Fibroblast of skin of left quadriceps (primary cell): ENCODE results near the gene RITA1.

Experiments
- DNase-seq, 2 experiments: peaks; one replicate each; pipeline ENCODE4 v3.0.0-alpha.2; 2013; ENCODE audit warnings: low read depth in 2 of 2

The RITA1 gene

DNA sequence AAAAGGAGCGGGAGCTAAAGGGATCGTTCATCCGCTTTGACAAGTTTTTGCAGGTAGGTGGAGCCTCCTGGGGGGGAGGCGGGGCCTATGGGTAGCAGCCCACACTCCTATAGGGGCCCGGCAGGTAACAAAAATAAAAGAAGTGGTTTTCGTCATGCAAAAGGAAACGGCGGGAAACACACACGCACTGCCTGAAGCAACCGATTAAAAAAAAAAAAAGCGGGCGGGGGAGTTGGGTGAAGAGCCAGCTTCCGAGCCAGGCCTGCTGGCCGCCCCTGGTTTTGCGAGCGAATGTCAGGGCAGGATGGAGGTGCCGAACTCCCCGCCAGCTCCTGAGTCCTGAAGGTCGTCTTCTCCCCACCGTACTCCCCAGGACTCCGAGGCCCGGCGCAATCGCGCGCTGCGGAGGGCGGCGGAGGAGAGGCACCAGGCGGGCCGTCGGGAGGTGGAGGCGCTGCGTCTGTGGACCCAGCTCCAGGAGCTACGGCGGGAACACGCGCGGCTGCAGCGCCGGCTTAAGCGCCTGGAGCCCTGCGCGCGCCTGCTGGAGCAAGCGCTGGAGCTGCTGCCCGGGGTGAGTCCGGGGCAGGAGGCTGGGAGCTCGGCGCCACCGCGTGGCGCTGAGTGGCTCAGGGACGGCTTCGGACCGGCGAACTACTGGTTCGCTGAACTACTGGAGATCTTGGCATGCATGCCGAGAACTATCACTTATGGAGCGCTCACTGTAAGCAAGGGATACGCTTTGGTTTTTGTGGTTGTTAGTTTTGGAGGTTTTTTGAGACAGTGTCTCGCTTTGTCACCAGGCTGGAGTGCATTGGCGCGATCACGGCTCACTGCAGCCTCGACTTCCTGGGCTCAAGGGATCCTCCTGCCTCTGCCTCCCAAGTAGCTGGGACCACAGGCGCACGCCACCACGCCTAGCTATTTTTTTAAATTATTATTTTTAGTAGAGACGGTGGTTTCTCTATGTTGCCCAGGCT is 32.4 kb upstream of the RITA1 start:
- DNase-seq: peak; percentile 6 to 22

DNA sequence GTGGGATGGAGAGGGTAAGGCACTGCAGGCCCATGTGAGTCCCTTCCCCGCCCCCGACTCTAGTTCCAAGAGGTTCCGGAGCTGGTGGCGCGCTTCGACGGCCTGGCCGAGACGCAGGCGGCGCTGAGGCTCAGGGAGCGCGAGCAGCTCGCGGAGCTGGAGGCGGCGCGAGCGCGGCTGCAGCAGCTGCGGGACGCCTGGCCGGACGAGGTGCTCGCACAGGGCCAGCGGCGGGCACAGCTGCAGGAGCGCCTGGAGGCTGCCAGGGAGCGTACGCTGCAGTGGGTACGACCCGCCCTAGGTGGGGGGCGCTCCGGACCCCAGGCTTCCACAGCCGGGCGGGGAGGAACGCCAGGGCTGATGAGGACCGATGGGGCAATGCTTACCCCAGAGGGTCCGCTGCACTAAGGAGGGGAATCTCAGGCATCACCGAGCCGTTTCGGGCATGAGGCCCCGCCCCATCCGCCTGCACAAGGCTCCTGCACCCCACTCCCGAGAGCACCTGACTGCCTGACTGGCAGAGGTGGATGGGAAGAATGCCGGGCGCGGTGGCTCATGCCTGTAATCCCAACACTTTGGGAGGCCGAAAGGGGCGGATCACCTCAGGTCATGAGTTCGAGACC is 31.1 kb upstream of the RITA1 start:
- no peak for DNase-seq

DNA sequence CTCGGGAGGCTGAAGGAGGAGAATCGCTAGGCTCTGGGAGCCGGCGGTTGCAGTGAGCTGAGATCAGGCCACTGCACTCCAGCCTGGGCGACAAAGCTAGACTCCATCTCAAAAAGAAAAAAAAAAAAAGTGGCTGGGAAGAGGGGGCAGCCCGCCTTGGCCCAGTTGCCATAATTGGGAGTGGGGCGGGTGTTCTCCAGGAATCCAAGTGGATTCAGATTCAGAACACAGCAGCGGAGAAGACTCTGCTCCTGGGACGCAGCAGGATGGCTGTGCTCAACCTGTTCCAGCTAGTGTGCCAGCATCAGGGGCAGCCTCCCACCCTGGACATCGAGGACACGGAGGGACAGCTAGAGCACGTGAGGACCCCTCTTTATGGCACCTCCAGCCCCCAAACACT is 30.5 kb upstream of the RITA1 start:
- no peak for DNase-seq

DNA sequence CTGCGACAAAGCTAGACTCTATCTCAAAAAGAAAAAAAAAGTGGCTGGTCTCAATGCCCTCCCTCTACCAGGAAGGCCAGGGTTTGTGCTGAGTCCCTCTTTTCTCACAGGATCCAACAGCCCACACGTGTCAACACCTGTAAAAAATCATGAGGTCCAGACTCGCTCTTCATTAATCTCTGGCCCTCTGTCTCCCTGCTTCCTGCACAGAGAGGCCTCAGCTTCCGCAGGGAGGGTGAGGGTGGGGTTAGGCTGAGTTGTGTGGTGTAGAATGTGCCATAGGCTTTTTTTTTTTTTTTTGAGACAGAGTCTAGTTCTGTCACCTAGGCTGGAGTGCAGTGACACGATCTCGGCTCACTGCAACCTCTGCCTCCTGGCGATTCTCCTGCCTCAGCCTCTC is 29.9 kb upstream of the RITA1 start:
- DNase-seq: no peak

DNA sequence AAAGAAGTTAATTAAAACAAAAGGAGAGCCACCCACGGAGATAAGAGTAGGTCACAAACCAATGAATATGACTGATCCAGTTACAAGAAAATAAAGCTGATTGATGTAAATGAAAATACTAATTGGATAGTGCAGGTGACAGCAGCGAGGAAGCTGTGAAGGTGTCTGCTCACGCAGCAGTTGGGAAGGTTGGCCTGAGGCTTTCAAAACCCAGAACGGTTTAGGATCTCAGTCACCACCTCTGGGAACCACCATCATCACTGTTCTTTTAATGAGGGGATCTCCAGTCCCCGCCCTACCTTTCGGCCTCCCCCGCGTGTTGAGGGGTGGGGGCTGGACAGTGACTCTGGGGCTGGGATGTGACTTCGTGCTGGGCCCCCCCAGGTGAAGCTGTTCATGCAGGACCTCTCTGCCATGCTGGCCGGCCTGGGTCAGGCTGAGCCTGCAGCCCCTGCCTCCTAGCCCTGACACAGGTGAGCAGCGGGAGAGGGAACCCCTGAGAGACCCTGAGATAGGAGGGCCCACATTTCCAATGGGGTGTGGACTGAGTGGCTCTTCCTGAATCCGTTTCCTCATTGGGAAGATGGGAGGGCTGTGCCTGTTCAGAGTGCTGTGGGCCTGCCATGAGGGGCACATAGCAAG is 28.2 kb upstream of the RITA1 start:
- no peak for DNase-seq

DNA sequence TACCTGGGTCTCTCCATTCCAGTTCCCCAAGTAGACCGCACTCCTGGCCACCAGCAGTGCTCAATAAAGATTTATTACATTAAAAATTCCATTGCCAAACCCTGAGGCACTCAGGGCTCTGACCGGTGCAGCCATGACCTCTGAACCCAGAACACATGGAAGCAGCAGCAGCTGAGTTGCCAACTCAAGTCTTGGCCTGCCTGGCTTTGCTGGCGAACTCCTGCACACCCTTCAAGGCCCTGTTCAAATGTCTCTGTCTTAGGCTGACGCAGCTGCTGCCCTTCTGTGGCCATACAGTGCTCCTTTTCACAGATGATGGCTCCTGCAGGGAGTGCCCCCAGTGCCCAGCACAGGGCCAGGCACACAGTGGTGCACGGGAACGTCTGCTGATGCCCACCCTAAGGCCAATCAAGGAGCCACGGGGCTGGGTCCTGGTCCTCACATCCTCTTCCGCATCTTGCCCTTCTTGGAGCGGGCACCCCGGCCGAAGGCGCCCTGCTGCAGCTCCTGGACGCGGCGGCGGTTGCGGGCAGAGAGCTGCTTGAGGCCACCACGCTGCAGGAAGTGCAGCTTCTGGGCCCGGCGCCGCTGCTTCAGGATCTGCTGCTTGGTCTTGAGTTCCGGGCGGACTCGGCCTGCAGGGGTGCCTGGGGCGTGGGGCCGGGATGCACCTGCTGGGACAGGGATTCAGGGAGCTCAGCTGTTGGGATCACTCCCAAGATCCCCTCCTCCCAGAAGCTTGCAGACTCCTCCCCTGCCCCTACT is 26.9 kb upstream of the RITA1 start:
- DNase-seq: no peak

DNA sequence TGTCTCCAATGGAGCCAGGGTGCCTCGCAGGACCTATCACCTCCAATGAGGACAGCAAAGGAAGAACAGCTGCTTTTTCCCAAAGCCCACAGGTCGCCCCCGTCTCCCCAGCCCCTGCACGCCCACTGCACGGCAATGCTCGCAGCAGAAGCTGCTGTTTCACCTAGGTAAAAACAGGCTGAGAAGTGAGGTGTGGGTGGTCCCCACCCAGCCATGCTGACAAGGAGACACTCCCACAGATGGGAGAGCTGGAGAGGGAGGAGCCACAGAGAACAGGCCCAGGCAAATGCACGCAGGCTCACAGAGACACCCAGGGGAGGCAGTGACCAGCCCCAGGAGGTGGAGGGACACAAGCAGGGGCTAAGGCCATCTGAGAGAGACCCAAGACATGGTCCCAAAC is 25.6 kb upstream of the RITA1 start:
- no peak for DNase-seq

DNA sequence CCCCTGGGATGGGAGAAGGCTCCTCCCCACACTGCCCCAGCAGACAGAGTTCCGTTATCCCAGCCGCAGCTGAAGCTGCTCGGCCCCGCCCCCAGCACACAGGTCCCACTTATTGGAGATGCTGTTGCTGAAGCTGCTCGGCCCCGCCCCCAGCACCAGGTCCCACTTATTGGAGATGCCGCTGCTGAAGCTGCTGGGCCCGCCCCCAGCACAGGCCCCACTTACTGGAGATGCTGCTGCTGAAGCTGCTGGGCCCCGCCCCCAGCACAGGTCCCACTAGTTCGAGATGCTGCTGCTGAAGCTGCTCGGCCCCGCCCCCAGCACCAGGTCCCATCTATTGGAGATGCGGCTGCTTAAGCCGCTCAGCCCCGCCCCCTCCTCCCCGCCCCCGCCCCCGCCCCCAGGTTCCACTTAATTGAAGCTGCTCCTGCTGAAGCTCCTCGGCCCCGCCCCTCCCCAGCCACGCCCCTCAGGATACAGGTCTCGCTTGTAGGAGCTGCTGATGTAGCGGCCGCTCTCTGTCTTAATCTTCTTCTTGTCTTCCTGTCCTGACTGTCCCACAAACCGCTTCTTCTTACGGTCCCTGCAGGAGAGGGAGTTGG is 24.0 kb upstream of the RITA1 start:
- no peak for DNase-seq

DNA sequence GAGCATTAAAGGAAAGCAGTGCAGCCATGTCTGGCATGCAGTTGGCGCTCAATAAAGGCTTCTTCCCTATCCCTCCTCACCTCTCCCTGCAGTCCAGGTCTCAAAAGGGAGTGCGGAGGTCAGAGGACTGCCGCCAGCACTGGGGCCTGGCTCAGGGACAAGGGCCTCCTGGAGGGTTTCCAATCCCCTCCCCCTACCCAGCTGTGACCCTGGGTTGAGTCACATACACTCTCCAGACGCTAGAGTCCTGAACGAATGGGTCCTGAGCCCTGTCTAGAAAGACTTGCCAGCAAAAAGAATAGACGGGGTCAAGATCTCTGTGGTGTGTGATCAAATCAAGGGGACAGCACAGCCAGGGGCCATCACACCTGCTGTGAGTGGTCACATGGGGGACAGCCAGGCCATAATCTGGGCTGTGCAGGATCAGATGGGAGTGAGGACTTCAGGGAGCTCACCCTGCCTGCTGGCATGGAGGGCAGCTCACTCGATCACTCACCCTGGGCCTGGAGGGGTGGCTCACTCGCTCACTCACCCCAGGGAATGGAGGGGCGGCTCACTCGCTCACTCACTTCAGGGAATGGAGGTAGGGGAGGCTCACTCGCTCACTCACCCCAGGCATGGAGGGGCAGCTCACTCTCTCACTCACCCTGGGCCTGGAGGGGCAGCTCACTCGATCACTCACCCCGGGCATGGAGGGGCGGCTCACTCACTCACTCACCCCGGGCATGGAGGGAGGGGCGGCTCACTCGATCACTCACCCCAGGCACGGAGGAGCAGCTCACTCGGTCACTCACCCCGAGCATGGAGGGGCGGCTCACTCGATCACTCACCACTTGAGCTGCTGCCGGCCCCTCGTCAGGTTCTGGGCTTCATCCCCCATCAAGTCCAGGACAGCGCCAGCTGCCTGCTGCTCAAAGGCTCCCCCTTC is 23.2 kb upstream of the RITA1 start:
- no peak for DNase-seq

DNA sequence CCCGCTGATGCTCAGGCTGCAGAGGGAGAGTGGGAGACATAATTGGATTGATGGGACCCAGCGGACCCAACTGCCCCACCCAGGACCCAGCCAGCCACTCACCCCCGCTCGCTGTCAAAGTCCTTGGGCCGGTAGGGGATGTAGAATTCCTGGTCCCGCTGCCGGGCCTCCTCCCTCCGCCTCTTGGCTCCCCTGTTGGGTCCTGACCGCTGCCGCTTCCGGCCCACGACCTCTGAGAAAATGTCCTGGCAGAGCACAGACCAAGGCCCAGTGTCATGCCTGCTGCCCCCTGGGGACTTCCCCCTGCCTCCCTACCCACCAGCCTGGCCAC is 22.5 kb upstream of the RITA1 start:
- DNase-seq: no peak

DNA sequence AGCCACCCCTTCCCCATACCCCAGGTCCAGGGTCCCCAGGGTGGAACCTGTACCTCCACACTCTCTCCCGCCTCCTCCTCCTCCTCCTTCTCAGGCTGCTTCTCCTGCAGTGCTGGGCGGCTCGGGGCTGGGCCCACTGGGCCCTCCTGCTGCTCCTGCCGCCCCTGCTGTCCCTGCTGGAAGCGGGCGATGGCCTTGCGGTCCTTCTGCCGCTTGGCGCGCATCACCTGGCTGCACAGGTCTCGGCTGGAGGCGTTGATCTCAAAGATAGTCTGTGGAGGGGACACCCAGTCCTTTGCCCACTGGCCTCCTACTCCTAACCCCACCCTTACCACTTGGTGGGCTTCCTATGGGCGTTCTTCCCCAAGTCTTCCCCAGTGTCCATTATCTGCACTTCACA is 21.5 kb upstream of the RITA1 start:
- no peak for DNase-seq

DNA sequence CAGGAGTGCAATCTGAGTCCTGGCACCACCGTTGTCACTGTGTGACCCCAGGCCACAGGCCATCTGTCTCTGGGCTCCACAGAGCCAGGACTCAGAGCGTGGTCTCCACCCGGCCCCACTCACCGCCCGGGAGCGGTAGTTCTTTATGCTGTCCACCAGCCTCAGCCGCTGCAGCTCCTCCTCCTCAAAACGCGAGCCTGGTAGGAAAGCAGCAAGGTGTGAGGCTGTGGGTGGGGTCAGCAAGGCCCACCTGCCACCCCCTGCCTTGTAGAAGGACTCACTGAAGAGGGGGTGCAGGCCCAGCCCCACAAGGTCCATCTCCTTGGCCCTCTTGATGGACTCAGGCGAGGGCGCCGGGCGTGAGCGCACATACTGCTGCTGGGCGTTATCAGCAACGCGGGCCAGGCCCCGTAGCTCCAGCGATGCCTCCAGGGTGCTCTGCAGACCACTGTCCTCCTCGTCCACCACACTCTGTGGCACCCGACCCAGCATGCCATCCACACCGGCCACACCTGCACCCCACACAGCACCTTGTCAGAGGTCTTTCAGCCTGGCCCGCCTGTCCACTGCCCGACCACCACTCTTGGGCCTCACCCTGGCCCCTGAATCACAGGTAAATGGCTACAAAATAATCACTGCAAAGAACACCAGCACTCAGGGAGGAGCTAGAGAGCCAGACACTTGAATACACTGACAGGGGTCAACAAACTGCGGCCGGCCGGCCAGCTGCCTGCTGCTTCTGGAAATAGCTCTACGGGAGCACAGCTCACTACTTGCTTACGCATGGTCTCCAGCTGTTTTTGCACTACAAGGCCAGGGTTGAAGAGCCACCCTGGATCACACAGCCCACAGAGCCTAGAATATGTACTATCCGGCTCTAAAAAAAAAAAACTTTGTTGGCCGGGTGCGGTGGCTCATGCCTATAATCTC is 19.7 kb upstream of the RITA1 start:
- DNase-seq: no peak

DNA sequence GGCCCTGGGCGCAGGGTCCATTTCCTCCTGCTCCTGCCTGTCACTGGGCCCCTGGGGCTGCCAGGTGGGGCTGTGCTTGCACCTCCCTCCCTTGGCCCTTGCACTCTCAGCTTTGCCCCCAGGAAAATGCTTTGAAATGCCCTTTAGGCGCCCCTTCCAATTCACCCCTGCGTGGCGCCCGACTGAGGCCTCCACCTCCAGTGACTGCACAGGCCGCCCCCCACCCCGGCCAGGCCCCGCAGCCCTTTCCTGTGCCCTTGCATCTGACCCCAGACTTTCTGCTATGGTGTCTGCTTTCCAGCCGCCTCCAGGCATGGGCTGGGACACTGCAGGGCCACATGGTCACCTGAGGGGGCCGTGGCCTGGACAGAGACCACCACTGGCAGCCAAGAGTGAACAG is 17.7 kb upstream of the RITA1 start:
- no peak for DNase-seq

DNA sequence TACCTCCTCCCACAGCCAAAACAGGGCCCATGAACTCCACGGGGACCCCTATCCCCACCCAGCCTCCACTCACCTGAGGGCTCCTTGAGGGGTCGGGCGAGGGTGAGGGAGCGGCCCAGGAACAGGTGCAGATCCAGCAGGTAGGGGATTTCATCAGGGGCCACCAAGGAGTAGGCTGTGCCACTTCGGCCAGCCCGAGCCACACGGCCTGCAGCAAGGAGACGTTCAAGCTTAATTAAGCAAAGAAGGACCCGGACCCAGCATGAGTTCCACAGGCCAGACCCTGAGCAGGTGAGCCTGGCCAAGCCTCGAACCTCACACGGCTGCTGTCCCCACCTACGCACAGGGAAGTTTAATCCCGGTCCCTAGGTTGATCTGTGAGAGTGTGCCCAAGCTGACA is 15.8 kb upstream of the RITA1 start:
- no peak for DNase-seq

DNA sequence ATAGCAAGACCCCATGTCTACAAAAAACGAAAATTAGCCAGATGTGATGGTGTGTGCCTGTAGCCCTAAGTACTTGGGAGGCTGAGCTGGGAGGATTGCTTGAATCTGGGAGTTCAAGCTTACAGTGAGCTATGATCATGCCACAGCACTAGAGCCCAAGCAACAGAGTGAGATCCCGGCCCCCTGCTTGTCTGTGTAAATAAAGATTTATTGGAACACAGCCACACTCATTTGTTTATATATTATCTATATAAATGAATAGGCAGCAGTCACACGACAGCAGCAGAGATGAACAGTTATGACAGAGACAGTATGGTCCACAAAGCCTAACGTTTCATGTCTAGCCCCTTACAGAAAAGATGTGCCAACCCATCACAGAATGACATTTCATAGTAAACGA is 15.1 kb upstream of the RITA1 start:
- no peak for DNase-seq

DNA sequence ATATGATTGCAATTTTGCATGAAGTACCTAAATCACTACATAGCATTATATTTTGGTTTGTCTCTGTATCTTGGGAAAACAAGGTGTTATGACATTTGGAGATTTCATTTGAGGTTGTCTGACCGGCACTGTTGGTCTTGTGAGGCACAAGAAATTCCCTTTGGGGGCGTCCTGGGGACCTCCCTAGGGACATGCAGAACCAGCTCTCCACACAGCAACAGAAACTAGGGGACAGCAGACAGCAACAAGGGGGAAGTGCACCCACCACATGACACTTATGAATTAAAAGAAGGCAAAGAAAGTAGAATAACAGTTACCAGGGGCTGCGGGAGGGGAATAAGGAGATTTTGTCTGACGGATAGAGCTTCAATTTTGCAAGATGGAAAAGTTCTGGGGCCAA is 14.6 kb upstream of the RITA1 start:
- DNase-seq: no peak

DNA sequence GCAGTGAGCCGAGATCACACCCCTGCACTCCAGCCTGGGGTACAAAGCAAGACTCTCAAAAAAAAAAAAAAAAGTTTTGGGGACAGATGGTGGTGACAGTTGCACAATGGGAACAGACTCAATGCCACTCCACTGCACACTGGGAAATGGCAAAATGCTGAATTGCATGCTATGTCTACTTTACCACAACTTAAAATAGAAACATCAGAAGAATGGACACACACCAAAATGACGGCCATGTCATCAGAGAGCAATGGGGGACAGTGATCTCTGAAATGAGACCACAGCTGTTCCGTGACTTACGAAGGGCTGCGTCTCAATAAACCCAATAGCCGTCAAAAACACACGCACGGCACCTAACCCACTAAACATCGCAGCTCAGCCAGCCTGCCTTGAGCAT is 14.0 kb upstream of the RITA1 start:
- DNase-seq: no peak

DNA sequence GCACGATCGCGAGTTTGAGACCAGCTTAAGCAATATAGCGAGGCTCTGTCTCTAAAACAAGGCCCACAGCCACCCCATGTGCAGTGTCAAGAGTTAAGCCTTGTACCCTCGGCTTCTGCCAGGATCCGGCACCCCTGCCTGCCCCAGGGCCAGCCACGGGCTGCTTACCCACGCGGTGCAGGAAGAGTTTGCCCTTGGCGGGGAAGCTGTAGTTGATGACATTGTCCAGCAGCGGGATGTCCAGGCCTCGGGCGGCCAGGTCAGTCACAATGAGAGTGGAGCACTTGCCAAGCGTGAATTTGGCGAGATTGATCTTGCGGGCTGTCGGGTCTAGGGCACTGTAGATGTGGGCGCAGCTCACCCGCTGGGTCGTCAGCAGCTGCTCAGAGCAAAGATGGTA is 13.3 kb upstream of the RITA1 start:
- DNase-seq: no peak

DNA sequence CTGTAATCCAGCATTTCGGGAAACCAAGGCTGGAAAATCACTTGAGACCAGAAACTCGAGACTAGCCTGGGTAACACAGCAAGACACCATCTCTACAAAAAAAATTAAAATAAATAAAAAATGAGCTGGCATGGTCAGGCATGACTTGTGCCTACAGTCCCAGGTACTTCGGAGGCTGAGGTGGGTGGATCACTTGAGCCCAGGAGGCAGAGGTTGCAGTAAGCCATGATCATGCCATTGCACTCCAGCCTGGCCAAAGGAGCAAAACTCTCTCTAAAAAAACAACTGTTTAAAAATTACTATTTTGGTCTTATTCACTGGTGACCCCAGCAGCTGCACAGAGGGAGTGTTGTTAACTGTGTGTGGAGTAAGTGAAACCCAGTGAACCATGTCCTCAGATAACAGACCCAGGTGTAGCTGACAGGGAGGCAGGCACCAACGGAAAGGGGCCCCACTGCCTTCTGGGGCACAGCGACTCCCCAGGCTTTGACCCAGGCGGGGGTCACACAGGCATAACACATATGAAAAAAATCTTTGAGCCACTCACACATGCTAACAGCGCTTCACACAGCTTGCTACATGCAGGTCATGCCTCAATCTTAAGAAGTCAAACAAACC is 12.3 kb upstream of the RITA1 start:
- DNase-seq: no peak
